A549 (cell line): Measurements from ENCODE around the gene DEDD2. TPM values are rescaled to one million over a fixed set of nuclear protein-coding genes. Genes with fewer than 3 reads are reported as not detected.

Source experiments
- ATAC-seq, 2 experiments: fragments of 200-7000 bp in 1 of 2; fragments of >200 bp in 1 of 2; cut with Nextera tagmentation in 1 of 2; cut with Tn5 transposase in 1 of 2; 3 replicates each; pipeline versions ENCODE4 v1.8.0 to v1.9.1; 2018 to 2020; ENCODE audit warnings: mild to moderate bottlenecking in 1 of 2, moderate library complexity in 1 of 2
- CTCF ChIA-PET: fragments of 300-600 bp; sonication (Branson Sonifier 250); formaldehyde crosslinking; extraction: SDS; loops from one replicate; lab custom pipeline; 2021; ENCODE audit warnings: antibody characterized with exemption, inconsistent platforms; lab: Yijun Ruan, JAX
- POLR2A ChIA-PET: fragments of 350-600 bp; formaldehyde crosslinking; extraction: SDS; loops from one replicate; lab custom pipeline; 2021; ENCODE audit warnings: antibody characterized with exemption, inconsistent platforms; lab: Yijun Ruan, JAX
- DNase-seq, 2 experiments: peaks; one replicate each; pipeline versions ENCODE4 v3.0.0 to v3.0.0-alpha.2; 2011 to 2016; ENCODE audit warnings: low read depth in 1 of 2, low spot score in 1 of 2
- FAIRE-seq: peaks from 2 replicates; lab custom pipeline; 2011; peaks lifted over from hg19 to GRCh38; lab: Jason Lieb, UNC
- H3K27ac ChIP-seq, 2 experiments: fragments of >200 bp; sonication (Bioruptor Twin); formaldehyde crosslinking; 3 replicates each; pipeline ENCODE4 v1.5.1; 2016 to 2017
- H3K4me1 ChIP-seq: fragments of >200 bp; sonication (Bioruptor Twin); formaldehyde crosslinking; 3 replicates; pipeline ENCODE4 v1.6.1; 2016
- H3K4me2 ChIP-seq: fragments of >200 bp; sonication (Bioruptor Twin); formaldehyde crosslinking; 3 replicates; pipeline ENCODE4 v1.6.1; 2016
- H3K4me3 ChIP-seq: fragments of >200 bp; sonication (Bioruptor Twin); formaldehyde crosslinking; 3 replicates; pipeline ENCODE4 v1.5.1; 2016
- H3K9me3 ChIP-seq: fragments of >200 bp; sonication (Bioruptor Twin); formaldehyde crosslinking; 3 replicates; pipeline ENCODE4 v1.6.1; 2016
- BHLHE40 ChIP-seq: IDR thresholded peaks from 2 replicates; pipeline ENCODE4 v1.6.1; 2012; ENCODE audit warnings: low read depth, low read length, inconsistent platforms
- CBX8 ChIP-seq: fragments of 200-600 bp; sonication (generic); IDR thresholded peaks from 2 replicates; pipeline ENCODE4 v1.6.1; 2016
- CHD2 ChIP-seq: fragments of 150-350 bp; IDR thresholded peaks from 2 replicates; pipeline ENCODE4 v1.6.1; 2014; ENCODE audit warnings: low read length; ENCODE audit not compliant: partially characterized antibody
- CTCF ChIP-seq: fragments of >200 bp; sonication (Bioruptor Twin); formaldehyde crosslinking; IDR thresholded peaks from 3 replicates; pipeline ENCODE4 v1.5.1; 2016
- HOXB13 ChIP-seq: fragments of 250-450 bp; sonication (Bioruptor Pico); IDR thresholded peaks from 2 replicates; pipeline ENCODE4 v1.5.0; 2020; ENCODE audit warnings: low read depth, mild to moderate bottlenecking, moderate library complexity
- HOXB5 ChIP-seq: fragments of 250-450 bp; sonication (Bioruptor Pico); IDR thresholded peaks from 2 replicates; pipeline ENCODE4 v1.5.0; 2020; ENCODE audit warnings: mild to moderate bottlenecking, moderate library complexity
- KDM1A ChIP-seq: fragments of 200-600 bp; sonication (generic); IDR thresholded peaks from 2 replicates; pipeline ENCODE4 v1.6.1; 2016; ENCODE audit warnings: low read depth, mild to moderate bottlenecking
- MAFK ChIP-seq: fragments of 450-650 bp; IDR thresholded peaks from 2 replicates; pipeline ENCODE4 v1.6.1; 2014; ENCODE audit not compliant: partially characterized antibody
- POLR2A ChIP-seq: IDR thresholded peaks from 2 replicates; pipeline ENCODE4 v1.6.1; 2012; ENCODE audit warnings: mild to moderate bottlenecking, low read length
- REST ChIP-seq: fragments of 200-600 bp; sonication (generic); IDR thresholded peaks from 2 replicates; pipeline ENCODE4 v1.6.1; 2016; ENCODE audit warnings: antibody characterized with exemption, mild to moderate bottlenecking, moderate library complexity
- SMC3 ChIP-seq: fragments of >200 bp; sonication (Bioruptor Twin); formaldehyde crosslinking; IDR thresholded peaks from 3 replicates; pipeline ENCODE4 v1.6.1; 2018; ENCODE audit warnings: inconsistent platforms
- TFCP2L1 ChIP-seq: fragments of 250-450 bp; sonication (Bioruptor Pico); IDR thresholded peaks from 2 replicates; pipeline ENCODE4 v1.5.0; 2021; ENCODE audit warnings: mild to moderate bottlenecking
- ZFP36 ChIP-seq: fragments of 450-650 bp; IDR thresholded peaks from 2 replicates; pipeline ENCODE4 v1.6.1; 2014; ENCODE audit warnings: borderline replicate concordance; ENCODE audit not compliant: partially characterized antibody
- whole genome bisulfite sequencing: methylation state at CpG from one replicate; pipeline ENCODE4 v1.1.6; 2017; ENCODE audit errors: missing lambda C conversion rate; 5-methylcytosine and 5-hydroxymethylcytosine counted together
- polyA plus RNA-seq, 4 experiments: library from polyadenylated mRNA; depleted of rRNA in 3 of 4; stranded (reverse); fragments of >200 nt; fragmentation: RNase III in 1 of 4; extraction: RNeasy Plus Mini Kit Qiagen cat#74134 plus additional on column Dnase treatment in 1 of 4; gene quantifications; 2 replicates in 3 of 4; 3 replicates in 1 of 4; pipeline ENCODE4 v1.2.3, GENCODE V29; 2011 to 2017
- TF ChIP-seq, protein P1 (sequence below): IDR thresholded peaks from 2 replicates; pipeline ENCODE4 v1.6.1; 2012

DEDD2 gene
- polyA plus RNA-seq, 2 of the 4 experiments (the other 2 are of a cell fraction): 30.8 to 54.1 TPM

GRCh38 chr19:42241279-42241678 is 23.8 kb upstream of the DEDD2 start:
- Histone ChIP-seq H3K4me2 (peak overlapping the region; percentile 84), H3K27ac (peak overlapping the region; percentile 87 to 90), H3K4me3 (peak overlapping the region; percentile 65), H3K9me3 (no peaks in the 10 kb centered on the region), H3K4me1 (peaks cover 27% of the 10 kb centered on the region)
- no peak for DNase-seq
- ATAC-seq: no peak
- no peak for TF ChIP-seq ZFP36
- no peak for FAIRE-seq
- ChIA-PET CTCF (interaction anchor here (0.8 to 21.7 kb wide), 10 partner anchors 16 to 197 kb away, joined by 3 to 616 read pairs (median 68); partner anchors contain the start of genes CIC, PAFAH1B3, POU2F2 and PRR19), POLR2A (interaction anchor here (2.7 to 3.9 kb wide), 2 partner anchors 8 to 39 kb away, joined by 26 to 56 read pairs; no protein-coding TSS in a partner anchor)
- 94% methylated on average over 3 of the region's 3 CpGs for WGBS

DNA sequence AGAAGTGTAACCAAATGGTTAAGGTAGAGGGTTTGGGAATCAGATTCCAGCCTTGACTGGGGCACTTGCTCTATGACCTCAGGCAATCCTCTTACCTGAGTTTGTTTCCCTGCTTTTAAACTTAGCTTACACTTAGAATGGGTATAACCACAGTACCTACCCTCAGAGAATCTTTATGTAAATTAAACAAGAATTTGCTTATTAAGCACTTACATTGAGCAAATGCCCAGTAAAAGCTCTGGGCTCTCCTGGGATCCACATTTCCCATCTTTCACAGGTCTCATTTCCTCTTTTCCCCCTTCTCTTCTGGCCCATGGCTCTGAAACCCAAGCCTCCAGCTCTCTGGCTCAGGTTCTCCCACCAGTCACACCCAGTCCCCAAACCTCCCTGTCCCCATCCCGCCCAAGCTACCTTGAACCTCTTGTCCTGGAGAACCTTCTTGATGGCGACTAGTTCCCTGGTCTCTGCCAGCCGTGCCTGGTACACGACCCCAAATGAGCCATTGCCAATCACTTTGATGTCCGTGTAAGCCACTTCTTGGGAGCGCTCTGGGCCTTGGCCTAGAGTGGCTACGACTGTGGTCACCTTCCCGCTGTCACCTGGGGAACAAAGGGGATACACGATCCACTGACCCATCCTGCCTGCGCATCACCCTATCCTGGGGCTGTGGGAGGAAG is 22.2 kb upstream of the DEDD2 start:
- Histone ChIP-seq H3K4me3 (no peak overlapping the region), H3K27ac (no peak overlapping the region), H3K4me2 (no peak overlapping the region), H3K4me1 (peaks cover 12% of the 10 kb centered on the region), H3K9me3 (no peaks in the 10 kb centered on the region)
- 94% methylated on average over 10 of the region's 10 CpGs for WGBS
- CTCF ChIA-PET: interaction anchor here (0.6 to 21.7 kb wide), 13 partner anchors 8 to 161 kb away, joined by 3 to 616 read pairs (median 5); partner anchors contain the start of genes PAFAH1B3, POU2F2, PRR19 and ZNF526
- peak; percentile 88 for TF ChIP-seq MAFK
- TF ChIP-seq BHLHE40: no peak
- ATAC-seq: no peak
- no peak for FAIRE-seq
- POLR2A ChIA-PET: interaction anchor here (1.4 kb wide), 1 partner anchor 13 kb away, joined by 3 read pairs; no protein-coding TSS in a partner anchor
- DNase-seq: no peak

GRCh38 chr19:42235181-42235580 is 17.7 kb upstream of the DEDD2 start:
- H3K4me1 ChIP-seq: peaks cover under 1% of the 10 kb centered on the region; the same call in 1 of the 3 replicates
- TF ChIP-seq HOXB5 (CRISPR knock-in tag) (no peak), HOXB13 (CRISPR knock-in tag) (no peak), TFCP2L1 (CRISPR knock-in tag) (no peak), KDM1A (no peak)
- TF ChIP-seq, protein P1, sequence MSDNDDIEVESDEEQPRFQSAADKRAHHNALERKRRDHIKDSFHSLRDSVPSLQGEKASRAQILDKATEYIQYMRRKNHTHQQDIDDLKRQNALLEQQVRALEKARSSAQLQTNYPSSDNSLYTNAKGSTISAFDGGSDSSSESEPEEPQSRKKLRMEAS: no peak
- H3K27ac ChIP-seq: no peak overlapping the region
- no peak overlapping the region for H3K4me2 ChIP-seq
- H3K4me3 ChIP-seq: no peak overlapping the region
- FAIRE-seq (peak; percentile 49), ATAC-seq (no peak), DNase-seq (no peak)
- ChIA-PET CTCF (interaction anchor here (0.7 to 21.7 kb wide), 15 partner anchors 9 to 165 kb away, joined by 3 to 616 read pairs (median 8); partner anchors contain the start of genes CNFN, GSK3A, PAFAH1B3 and POU2F2), POLR2A (interaction anchor here (1.4 kb wide), 1 partner anchor 16 kb away, joined by 3 read pairs; no protein-coding TSS in a partner anchor)
- no peaks in the 10 kb centered on the region for H3K9me3 ChIP-seq
- 95% methylated on average over 5 of the region's 5 CpGs for WGBS

GRCh38 chr19:42234364-42234763 is 16.9 kb upstream of the DEDD2 start:
- no peak for ATAC-seq
- CTCF ChIA-PET: interaction anchor here (1.0 to 21.7 kb wide), 15 partner anchors 9 to 166 kb away, joined by 3 to 616 read pairs (median 8); partner anchors contain the start of genes GSK3A, PAFAH1B3, POU2F2 and PRR19
- WGBS: 92% methylated on average over 11 of the region's 11 CpGs
- H3K4me1 ChIP-seq: peaks cover 8% of the 10 kb centered on the region; the same call in 2 of the 3 replicates
- H3K9me3 ChIP-seq: no peaks in the 10 kb centered on the region
- POLR2A ChIA-PET: interaction anchor here (0.9 to 2.5 kb wide), 3 partner anchors 8 to 15 kb away, joined by 3 to 26 read pairs (median 3); partner anchors contain the start of gene GSK3A
- no peak overlapping the region for H3K4me2 ChIP-seq
- FAIRE-seq: no peak
- no peak for DNase-seq
- TF ChIP-seq TFCP2L1 (CRISPR knock-in tag) (no peak), REST (no peak), POLR2A (0 out of 2 replicates have a peak, but pooled peaks have one; percentile 5), CTCF (no peak), CHD2 (no peak), CBX8 (no peak), SMC3 (no peak)
- H3K4me3 ChIP-seq: no peak overlapping the region
- H3K27ac ChIP-seq: no peak overlapping the region
